Thyroid gland (tissue), 4 donors: Measurements from ENCODE around the gene KRTAP16-1. TPM values are rescaled to one million over a fixed set of nuclear protein-coding genes. Genes with fewer than 3 reads are reported as not detected.

Experiments
- DNase-seq, 2 donors: peaks; one replicate each; pipeline ENCODE4 v3.0.0-alpha.2; 2019
- H3K27ac ChIP-seq, 3 donors: fragments of 200-600 bp; sonication (generic); 1 replicate in 2 of 3; 2 replicates in 1 of 3; pipeline ENCODE4 v1.5.1; 2016 to 2019; ENCODE audit warnings: mild to moderate bottlenecking in 1 of 3, moderate library complexity in 1 of 3
- H3K27me3 ChIP-seq: fragments of 200-600 bp; sonication (generic); one replicate; pipeline ENCODE4 v1.5.1; 2019
- H3K36me3 ChIP-seq, 2 donors: fragments of 200-600 bp; sonication (generic); one replicate each; pipeline ENCODE4 v1.5.1; 2016 to 2019
- H3K4me1 ChIP-seq, 2 donors: fragments of 200-600 bp; sonication (generic); one replicate each; pipeline ENCODE4 v1.5.1; 2017 to 2019
- H3K4me3 ChIP-seq, 3 donors: fragments of 200-600 bp; sonication (generic); replicated peaks in 1 of 3; 1 replicate in 2 of 3; 2 replicates in 1 of 3; pipeline ENCODE4 v1.5.1; 2016; ENCODE audit warnings: mild to moderate bottlenecking in 1 of 3
- H3K9me3 ChIP-seq: fragments of 200-600 bp; sonication (generic); one replicate; pipeline ENCODE4 v1.5.1; 2017
- CTCF ChIP-seq, 6 experiments: fragments of 200-600 bp in 3 of 6; fragments of 450-650 bp in 3 of 6; sonication (generic) in 3 of 6; IDR thresholded peaks; one replicate each; pipeline ENCODE4 v1.5.1; 2016 to 2019; ENCODE audit warnings: antibody characterized with exemption in 6 of 6, mild to moderate bottlenecking in 2 of 6, inconsistent platforms in 1 of 6, moderate library complexity in 1 of 6
- POLR2A ChIP-seq, 2 donors: fragments of 450-650 bp; IDR thresholded peaks; one replicate each; pipeline ENCODE4 v1.6.1; 2017; ENCODE audit warnings: antibody characterized with exemption in 2 of 2, mild to moderate bottlenecking in 2 of 2, moderate library complexity in 1 of 2
- WGBS, 2 donors: methylation state at CpG; one replicate each; pipeline ENCODE4 v1.1.5; 2017; 5-methylcytosine and 5-hydroxymethylcytosine counted together
- intact Hi-C: fragments of 100-400 bp; cut with DNase I; formaldehyde crosslinking; loops from one replicate; pipeline ENCODE4 v1.15.1; 2023
- total RNA-seq, 4 donors: library from RNA; depleted of rRNA; stranded (reverse); fragments of >200 nt; gene quantifications; one replicate each; pipeline ENCODE4 v1.2.3, GENCODE V29; 2016

KRTAP16-1 gene
- total RNA-seq, 4 donors from 2014 or later = not detected

GRCh38 chr17:41304091-41304490 lies 5.0 kb downstream of the KRTAP16-1 start:
- H3K4me3 ChIP-seq = no peak overlapping the region
- TF ChIP-seq POLR2A (IDR thresholded peaks at IDR 0.05) (no peak), CTCF (IDR thresholded peaks at IDR 0.05) (no peak)
- H3K9me3 ChIP-seq = no peaks in the 10 kb centered on the region
- peaks cover 0 to 18% of the 10 kb centered on the region in 2 donors for H3K4me1 ChIP-seq
- H3K27ac ChIP-seq = no peak overlapping the region
- no peak for DNase-seq
- no peaks in the 10 kb centered on the region for H3K27me3 ChIP-seq
- WGBS, 2 donors = 82 to 86% methylated on average over 12 of the region's 12 CpGs
- H3K36me3 ChIP-seq = no peaks in the 10 kb centered on the region
- intact Hi-C loops = no loop called here

- no peaks in the 10 kb centered on the region for H3K9me3 ChIP-seq
- 82 to 89% methylated on average over 4 of the region's 4 CpGs for WGBS, 2 donors
- no peak for TF ChIP-seq POLR2A (IDR thresholded peaks at IDR 0.05)
- TF ChIP-seq CTCF (IDR thresholded peaks at IDR 0.05) = no peak
- no peaks in the 10 kb centered on the region for H3K36me3 ChIP-seq
- H3K4me1 ChIP-seq = peaks cover 0 to 7% of the 10 kb centered on the region in 2 donors
- H3K4me3 ChIP-seq = no peak overlapping the region
- no peak overlapping the region for H3K27ac ChIP-seq
- intact Hi-C loops = no loop called here
- H3K27me3 ChIP-seq = no peaks in the 10 kb centered on the region
- DNase-seq = no peak
These were observed 6.1 kb downstream of the KRTAP16-1 start for GRCh38 chr17:41302981-41303380.

GRCh38 chr17:41301916-41302901 lies 6.9 kb downstream of the KRTAP16-1 start, which contains the start of gene KRTAP29-1:
KRTAP29-1 (minus strand) TSS chr17:41302851; CDS start chr17:41302851, 0 bp downstream.
- intact Hi-C loops = no loop called here
- Histone ChIP-seq H3K9me3 (no peaks in the 10 kb centered on the region), H3K4me1 (peaks cover 0 to 2% of the 10 kb centered on the region in 2 donors), H3K36me3 (no peaks in the 10 kb centered on the region), H3K27me3 (no peaks in the 10 kb centered on the region), H3K4me3 (no peak within 1 kb of the TSS), H3K27ac (no peak within 1 kb of the TSS)
- WGBS, 2 donors = 79 to 86% methylated on average over 8 to 11 of the region's 11 CpGs
- no peak for DNase-seq
- TF ChIP-seq CTCF (IDR thresholded peaks at IDR 0.05) (no peak), POLR2A (IDR thresholded peaks at IDR 0.05) (no peak)

GRCh38 chr17:41301204-41301790 lies 7.8 kb downstream of the KRTAP16-1 start:
- 67 to 70% methylated on average over 5 of the region's 5 CpGs for WGBS, 2 donors
- no peaks in the 10 kb centered on the region for H3K9me3 ChIP-seq
- DNase-seq = no peak
- H3K27me3 ChIP-seq = no peaks in the 10 kb centered on the region
- intact Hi-C loops = no loop called here
- TF ChIP-seq POLR2A (IDR thresholded peaks at IDR 0.05) (no peak), CTCF (IDR thresholded peaks at IDR 0.05) (no peak)
- no peak overlapping the region for H3K4me3 ChIP-seq
- no peak overlapping the region for H3K27ac ChIP-seq
- H3K36me3 ChIP-seq = no peaks in the 10 kb centered on the region
- no peaks in the 10 kb centered on the region for H3K4me1 ChIP-seq
